ENCODE measurements around the gene KCMF1.

The KCMF1 gene

DNA sequence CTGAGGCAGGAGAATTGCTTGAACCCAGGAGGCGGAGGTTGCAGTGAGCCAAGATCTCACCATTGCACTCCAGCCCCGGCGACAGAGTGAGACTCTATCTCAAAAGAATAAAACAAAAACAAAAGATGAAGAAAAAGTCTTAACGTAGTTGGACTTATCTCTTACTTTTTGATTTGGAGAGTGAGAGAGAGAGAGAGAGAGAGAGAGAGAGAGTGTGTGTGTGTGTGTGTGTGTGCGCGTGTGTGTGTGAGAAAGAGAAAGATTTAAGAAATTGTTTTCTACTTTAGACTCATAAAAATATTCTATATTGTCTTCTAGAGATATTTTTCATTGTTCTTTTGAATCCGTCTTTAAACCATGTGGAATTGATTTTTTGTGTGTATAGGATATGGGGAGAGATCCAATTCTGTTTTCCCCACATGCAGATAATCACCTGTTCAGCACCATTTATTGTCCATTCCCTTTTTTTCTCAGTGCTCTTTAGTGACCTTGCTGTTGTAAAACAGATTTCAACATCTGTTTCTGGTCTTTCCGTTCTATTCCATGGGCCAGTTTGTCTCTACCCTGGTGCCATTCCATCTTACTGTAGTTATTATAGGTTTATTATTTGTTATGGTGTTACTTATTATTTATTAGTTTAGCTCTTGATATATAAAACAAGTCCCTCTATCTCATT lies 53.5 kb downstream of the KCMF1 start:
- no peak for DNase-seq (ENCODE audit: low read depth in 1 of 2, low spot score in 1 of 2)
- in situ Hi-C loops (cut with HindIII; ENCODE audit: low pct_unique_long_range_greater_than_20kb, low sequenced_read_pairs), result no loop called here
- no peak for TF ChIP-seq JUND (IDR thresholded peaks at IDR 0.05; ENCODE audit: low read depth)

DNA sequence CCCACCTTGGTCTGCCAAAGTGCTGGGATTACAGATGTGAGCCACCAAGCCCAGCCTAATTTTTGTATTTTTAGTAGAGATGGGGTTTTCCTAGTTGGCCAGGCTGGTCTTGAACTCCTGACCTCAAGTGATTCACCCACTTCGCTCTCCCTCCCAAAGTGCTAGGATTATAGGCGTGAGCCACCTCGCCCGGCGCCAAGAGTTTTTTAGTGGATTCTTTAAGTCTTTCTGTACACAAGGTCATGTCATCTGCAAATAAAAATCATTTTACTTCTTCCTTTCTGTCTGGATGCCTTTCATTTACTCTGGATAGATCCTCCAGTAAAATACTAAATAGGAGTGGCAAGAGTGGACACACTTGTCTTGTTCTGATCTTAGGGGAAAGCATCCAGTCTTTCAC lies 61.7 kb downstream of the KCMF1 start:
- in situ Hi-C loops (cut with HindIII; ENCODE audit: low pct_unique_long_range_greater_than_20kb, low sequenced_read_pairs), result no loop called here
- TF ChIP-seq JUND (IDR thresholded peaks at IDR 0.05; ENCODE audit: low read depth), result no peak
- DNase-seq (ENCODE audit: low read depth in 1 of 2, low spot score in 1 of 2), result no peak

DNA sequence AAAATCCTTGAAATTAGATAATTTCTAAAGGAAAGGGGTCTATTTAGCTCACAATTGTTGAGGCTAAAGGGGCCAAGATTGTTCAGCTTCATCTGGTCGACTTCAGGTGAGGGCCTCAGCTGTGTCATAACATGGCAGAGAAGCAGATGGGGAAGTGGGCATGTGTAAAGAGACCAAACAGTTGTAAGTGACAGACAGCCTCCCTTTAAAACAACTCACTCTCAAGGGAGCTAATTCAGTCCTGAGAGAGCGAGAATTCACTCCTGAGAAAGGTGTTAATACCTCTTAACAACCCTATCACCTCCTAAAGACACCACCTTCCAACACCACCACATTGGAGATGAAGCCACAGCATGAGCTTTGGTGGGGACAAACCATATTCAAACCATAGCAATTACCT lies 62.4 kb downstream of the KCMF1 start:
- in situ Hi-C loops (cut with HindIII; ENCODE audit: low pct_unique_long_range_greater_than_20kb, low sequenced_read_pairs), result no loop called here
- no peak for DNase-seq (ENCODE audit: low read depth in 1 of 2, low spot score in 1 of 2)
- TF ChIP-seq JUND (IDR thresholded peaks at IDR 0.05; ENCODE audit: low read depth), result no peak

DNA sequence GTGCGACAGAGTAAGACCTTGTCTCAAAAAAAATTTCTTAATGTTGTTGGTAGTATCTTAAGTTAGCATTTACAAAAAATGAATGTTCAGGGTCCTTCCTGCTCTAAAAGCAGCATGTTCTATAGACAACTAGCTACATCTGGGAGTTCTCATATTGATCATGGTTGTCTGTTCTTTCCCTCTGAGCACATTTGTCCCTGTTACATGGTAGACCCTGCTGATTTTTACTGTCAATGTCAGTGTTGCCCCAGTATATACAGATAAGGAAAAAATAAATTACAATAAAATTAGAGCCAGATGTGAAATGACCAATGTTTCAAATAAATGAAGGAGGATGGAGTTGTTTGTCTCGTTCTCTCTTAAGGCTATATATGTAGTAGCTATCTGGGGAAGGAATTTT lies 63.2 kb downstream of the KCMF1 start:
- no peak for DNase-seq (ENCODE audit: low read depth in 1 of 2, low spot score in 1 of 2)
- in situ Hi-C loops (cut with HindIII; ENCODE audit: low pct_unique_long_range_greater_than_20kb, low sequenced_read_pairs), result no loop called here
- TF ChIP-seq JUND (IDR thresholded peaks at IDR 0.05; ENCODE audit: low read depth), result no peak

DNA sequence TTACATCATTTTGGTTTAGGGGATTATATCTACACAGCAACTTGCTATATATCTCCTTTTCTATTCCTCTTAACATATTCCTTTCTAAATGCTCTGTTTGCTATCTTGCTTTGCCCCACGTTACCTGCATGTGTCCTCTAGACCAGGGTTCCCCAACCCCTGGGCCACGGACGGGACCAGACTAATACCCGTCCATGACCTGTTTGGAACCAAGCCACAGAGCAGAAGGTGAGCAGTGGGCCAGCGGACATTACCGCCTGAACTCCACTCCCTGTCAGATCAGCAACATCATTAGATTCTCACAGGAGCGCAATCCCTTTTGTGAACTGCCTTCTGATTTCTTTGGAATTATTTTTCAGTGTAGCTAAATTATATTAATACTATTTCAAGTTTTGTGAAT lies 66.7 kb downstream of the KCMF1 start:
- in situ Hi-C loops (cut with HindIII; ENCODE audit: low pct_unique_long_range_greater_than_20kb, low sequenced_read_pairs), result no loop called here
- no peak for DNase-seq (ENCODE audit: low read depth in 1 of 2, low spot score in 1 of 2)
- no peak for TF ChIP-seq JUND (IDR thresholded peaks at IDR 0.05; ENCODE audit: low read depth)

DNA sequence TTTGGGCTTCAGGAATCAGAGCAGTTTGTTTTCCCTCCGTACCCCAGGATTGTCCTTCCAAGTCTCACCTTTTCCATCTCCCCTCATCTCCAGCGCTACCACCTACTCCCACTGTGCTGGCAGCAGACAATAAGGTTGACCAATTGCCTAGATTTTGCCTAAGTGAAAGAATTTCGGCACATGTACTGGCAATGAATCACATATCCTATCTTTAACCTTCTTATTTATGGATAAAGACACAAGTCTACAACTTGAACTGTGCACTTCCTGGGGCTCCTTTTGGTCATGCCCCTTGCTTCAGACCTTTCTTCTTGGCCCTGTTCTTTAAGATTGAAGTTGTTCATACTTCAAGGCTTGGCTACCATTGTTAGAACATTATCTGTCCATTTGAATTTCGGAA lies 71.4 kb downstream of the KCMF1 start:
- no peak for TF ChIP-seq JUND (IDR thresholded peaks at IDR 0.05; ENCODE audit: low read depth)
- DNase-seq (ENCODE audit: low read depth in 1 of 2, low spot score in 1 of 2), result no peak
- in situ Hi-C loops (cut with HindIII; ENCODE audit: low pct_unique_long_range_greater_than_20kb, low sequenced_read_pairs), result no loop called here

DNA sequence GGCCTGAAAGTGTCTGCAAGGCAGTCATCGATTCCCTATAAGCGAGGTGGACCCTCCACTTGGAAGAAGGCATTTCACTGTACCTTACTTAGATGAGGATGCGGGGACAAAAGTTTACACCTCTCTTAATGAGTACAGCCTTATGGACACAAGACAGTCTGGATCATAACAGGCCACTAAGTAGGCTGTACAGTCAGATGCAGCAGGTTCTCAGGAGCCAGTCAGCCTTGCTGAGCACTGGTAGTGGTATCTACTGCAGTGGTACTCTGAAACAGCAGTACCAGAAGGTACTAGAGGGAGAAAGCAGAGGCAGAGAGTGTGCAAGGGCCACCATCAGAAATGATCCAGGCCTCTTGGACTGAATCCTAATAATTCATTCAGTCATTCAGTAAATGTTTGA lies 77.6 kb downstream of the KCMF1 start:
- DNase-seq (ENCODE audit: low read depth in 1 of 2, low spot score in 1 of 2), result no peak
- TF ChIP-seq JUND (IDR thresholded peaks at IDR 0.05; ENCODE audit: low read depth), result no peak
- in situ Hi-C loops (cut with HindIII; ENCODE audit: low pct_unique_long_range_greater_than_20kb, low sequenced_read_pairs), result no loop called here

DNA sequence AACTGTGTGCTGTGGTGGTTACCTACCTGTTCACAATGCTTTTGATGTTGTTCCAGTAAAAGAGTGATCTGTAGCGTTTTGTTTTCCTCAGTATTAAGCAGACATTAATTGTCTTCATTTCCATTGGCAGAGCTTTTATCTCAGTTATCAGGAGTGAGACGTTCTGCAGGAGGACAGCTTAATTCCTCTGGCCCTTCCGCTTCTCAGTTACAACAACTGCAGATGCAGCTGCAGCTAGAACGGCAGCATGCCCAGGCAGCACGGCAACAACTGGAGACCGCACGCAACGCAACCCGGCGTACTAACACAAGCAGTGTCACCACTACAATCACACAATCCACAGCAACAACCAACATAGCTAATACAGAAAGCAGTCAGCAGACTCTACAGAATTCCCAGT lies 78.3 kb downstream of the KCMF1 start:
- in situ Hi-C loops (cut with HindIII; ENCODE audit: low pct_unique_long_range_greater_than_20kb, low sequenced_read_pairs), result no loop called here
- TF ChIP-seq JUND (IDR thresholded peaks at IDR 0.05; ENCODE audit: low read depth), result no peak
- DNase-seq (ENCODE audit: low read depth in 1 of 2, low spot score in 1 of 2), result no peak

DNA sequence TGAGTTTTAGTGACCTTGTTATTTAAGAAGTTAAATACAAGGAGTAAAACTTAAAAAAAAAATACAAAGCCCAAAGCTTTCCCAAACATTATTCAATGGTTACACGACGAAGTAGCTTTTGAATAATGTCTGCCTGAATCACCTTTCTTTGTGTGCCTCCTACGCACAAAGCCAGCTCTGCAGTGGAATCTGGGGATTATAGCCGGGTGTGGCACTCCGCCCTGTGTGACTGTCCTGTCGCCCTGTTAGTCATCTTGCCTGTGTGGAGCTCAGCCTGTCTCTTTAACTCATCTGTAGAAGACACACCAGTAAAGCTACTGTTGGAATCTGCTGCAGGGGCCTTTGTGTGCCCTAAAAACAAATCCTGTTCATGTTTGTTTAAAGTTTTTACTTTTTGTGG lies 82.8 kb downstream of the KCMF1 start:
- in situ Hi-C loops (cut with HindIII; ENCODE audit: low pct_unique_long_range_greater_than_20kb, low sequenced_read_pairs), result no loop called here
- peak in 1 of 2 experiments; percentile 63 for DNase-seq (ENCODE audit: low read depth in 1 of 2, low spot score in 1 of 2)
- no peak for TF ChIP-seq JUND (IDR thresholded peaks at IDR 0.05; ENCODE audit: low read depth)

DNA sequence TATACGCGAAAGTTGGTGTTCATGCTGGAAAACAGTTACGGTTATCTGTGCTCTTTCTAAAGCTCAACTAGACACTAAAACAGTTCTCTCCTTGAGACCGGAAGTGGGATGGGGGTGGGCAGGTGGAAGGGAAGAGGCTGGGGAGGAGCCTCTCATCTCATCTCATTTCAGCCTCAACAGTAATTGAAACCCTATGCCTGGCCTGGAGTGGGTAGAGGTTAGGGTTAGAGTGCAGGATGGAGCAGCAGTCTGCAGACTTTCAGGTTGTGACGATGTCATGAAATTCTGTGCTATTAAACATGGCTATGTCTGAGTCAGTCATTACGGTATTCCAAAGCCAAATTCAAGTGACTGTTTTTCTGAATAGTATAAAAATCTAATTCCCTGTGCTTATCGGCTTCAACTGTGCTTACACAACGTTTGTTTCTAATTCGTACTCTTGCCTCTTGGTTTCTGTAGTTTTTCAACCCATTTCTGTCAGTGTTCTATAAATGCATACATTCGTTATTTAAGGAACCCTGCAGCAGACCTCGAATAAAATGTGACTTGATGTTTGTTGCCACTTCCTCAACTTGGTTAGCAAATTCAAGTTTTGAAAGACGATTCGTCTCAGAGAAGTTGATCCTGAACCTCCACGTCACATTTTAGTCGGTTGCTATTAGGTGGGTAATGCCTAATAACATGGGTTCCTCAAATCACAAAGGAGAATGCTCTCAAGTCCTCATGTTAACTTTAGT lies 86.4 kb downstream of the KCMF1 start:
- no peak for TF ChIP-seq JUND (IDR thresholded peaks at IDR 0.05; ENCODE audit: low read depth)
- no peak for DNase-seq (ENCODE audit: low read depth in 1 of 2, low spot score in 1 of 2)
- in situ Hi-C loops (cut with HindIII; ENCODE audit: low pct_unique_long_range_greater_than_20kb, low sequenced_read_pairs), result no loop called here

DNA sequence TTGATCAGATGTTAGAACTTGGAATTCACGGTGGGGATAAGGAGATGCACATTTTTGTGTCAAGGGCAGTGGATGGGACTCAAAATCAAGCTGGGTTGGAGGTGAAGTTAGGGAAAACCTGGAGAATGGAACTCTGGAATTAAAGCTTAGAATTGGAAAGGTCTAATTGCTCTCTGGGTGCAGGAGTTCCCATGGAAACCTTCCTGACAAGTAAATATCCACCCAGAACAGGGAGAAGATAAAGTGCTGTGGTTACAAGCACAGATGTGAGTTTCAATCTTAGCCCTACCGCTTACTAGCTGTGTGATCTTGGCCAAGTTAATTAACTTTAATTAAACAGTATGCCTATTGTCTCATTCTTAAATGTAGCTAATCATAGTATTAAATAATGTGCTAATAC lies 90.9 kb downstream of the KCMF1 start:
- in situ Hi-C loops (cut with HindIII; ENCODE audit: low pct_unique_long_range_greater_than_20kb, low sequenced_read_pairs), result no loop called here
- TF ChIP-seq JUND (IDR thresholded peaks at IDR 0.05; ENCODE audit: low read depth), result no peak
- DNase-seq (ENCODE audit: low read depth in 1 of 2, low spot score in 1 of 2), result no peak

DNA sequence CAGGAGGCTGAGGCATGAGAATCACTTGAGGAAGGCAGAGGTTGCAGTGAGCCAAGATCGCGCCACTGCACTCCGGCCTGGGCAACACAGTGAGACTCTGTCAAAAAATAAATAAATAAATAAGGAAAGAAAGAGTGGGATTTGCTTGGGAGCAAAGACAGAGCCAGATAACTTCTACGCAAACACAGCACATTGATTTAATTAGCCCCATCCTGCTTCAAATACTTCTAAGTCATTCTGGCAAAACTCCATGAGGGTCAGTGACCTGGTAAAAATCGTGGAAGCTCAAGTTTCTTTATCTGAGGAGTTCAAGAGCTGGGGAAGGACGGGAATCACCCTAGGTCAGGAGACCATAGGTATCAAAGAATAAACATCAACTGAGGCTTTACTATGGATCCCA lies 91.6 kb downstream of the KCMF1 start:
- TF ChIP-seq JUND (IDR thresholded peaks at IDR 0.05; ENCODE audit: low read depth), result no peak
- in situ Hi-C loops (cut with HindIII; ENCODE audit: low pct_unique_long_range_greater_than_20kb, low sequenced_read_pairs), result no loop called here
- no peak for DNase-seq (ENCODE audit: low read depth in 1 of 2, low spot score in 1 of 2)

DNA sequence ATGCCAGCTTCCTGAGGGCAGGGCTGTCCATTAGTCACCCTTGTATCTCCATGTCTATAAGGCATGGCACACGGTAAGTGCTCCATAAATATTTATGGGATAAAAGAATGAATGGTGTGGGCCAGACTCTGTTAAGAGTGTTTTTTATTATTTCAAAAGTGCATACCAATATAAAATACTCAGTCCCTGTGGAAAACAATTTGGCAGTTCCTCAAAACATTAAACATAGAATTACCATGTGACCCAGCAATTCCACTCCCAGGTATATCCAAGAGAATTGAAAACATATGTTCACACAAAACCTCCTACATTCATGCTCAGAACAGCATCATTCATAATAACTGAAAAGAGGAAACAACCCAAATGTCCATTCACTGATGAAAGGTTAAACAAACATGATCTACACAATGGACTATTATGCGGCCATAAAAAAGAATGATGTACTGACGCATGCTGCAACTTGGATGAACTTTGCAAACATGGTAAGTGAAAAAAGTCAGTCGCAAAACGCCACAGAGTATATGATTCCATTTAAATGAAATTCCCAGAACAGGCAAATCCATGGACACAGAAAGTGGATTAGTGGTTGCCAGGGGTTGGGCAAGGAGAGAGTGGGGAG lies 93.1 kb downstream of the KCMF1 start:
- in situ Hi-C loops (cut with HindIII; ENCODE audit: low pct_unique_long_range_greater_than_20kb, low sequenced_read_pairs), result no loop called here
- TF ChIP-seq JUND (IDR thresholded peaks at IDR 0.05; ENCODE audit: low read depth), result no peak
- no peak for DNase-seq (ENCODE audit: low read depth in 1 of 2, low spot score in 1 of 2)

Measured in T47D (cell line).